ENCODE results near the gene NNT. TPM values are rescaled to one million over a fixed set of nuclear protein-coding genes. Genes with fewer than 3 reads are reported as not detected.
"Not testable (repeated sequence)": the region's sequence is repeated elsewhere in the genome, so short reads cannot be mapped to it uniquely, and the experiment has no call there.

The NNT gene
- total RNA-seq, 1 donor from 2014 or later: 205 TPM

DNA sequence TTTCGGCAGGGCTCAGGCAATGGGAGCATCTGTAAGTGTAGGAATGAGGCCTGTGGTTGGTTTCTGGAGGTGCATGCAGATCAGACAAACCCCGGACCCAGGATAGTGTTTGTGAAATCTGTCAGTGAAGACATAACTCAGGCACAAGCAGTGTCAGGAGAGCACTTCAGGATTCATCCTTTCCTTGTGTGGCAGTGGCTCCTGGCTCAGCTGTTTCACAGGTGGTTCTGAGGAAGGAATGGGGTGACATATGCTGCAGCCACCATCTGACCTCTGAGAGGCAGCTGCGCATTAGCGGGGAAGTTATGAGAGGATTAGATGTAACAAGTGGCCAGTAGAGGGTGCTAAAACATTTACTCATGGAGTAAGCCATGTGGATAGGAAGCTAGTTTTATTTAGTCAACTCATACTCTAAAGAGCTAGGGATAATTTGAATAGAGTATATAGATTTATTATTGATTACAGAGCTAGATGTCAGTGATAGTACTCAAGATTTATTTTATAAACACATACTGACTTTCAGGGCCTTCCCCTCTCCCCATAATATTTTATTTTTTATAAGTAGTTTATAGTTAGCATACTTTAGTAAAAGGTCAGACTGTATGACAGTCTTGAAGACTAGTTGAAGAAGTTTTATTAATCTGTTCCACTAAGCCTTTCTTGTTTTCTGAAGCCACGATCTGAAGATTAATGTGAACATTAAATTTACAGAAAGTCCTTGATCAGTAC lies 28.4 kb downstream of the NNT start:
- DNase-seq: peak; percentile 92

- DNase-seq: no peak
Observed at GRCh38 chr5:43634621-43635020, 31.6 kb downstream of the NNT start.

DNA sequence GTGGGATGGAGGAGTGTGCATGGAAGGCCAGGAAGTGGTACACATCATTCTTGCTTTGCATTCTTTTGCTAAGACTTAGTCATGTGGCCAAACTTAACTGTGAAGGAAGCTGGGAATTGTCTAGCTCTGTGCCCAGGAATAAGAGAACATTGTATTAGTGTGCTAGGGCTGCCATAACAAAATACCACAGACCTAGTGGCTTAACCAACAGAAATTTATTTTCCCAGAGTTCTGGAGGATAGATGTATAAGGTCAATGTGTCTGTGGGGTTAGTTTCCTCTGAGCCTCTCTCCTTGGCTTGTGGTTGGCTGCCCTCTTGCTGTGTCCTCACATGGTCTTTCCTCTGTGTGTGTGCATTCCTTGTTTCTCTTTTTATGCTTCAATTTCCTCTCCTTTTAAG lies 32.4 kb downstream of the NNT start:
- DNase-seq: no peak

DNA sequence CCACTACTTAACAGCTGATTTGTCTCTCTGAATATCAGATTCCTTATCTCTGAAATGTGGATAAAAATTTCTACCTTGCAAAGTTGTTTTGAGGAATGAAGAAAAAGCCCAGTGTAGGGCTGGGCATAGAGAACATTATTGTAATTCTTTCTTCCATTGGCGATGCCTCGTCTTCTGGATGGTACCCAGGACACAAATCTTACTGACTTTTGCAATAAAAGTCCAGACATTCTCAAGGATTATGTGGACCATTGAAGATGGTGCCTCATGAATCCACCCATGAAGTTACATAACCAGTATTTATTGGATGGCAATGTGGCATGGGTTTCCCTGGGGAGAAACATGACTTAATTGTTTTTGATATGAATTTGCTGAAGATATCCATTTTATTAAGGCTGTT lies 33.1 kb downstream of the NNT start:
- no peak for DNase-seq

GRCh38 chr5:43637416-43637815 lies 34.4 kb downstream of the NNT start:
- no peak for DNase-seq

- no peak for DNase-seq
Observed at GRCh38 chr5:43638107-43638506, 35.1 kb downstream of the NNT start.

- DNase-seq: no peak
Observed at GRCh38 chr5:43638546-43638945, 35.6 kb downstream of the NNT start.

DNA sequence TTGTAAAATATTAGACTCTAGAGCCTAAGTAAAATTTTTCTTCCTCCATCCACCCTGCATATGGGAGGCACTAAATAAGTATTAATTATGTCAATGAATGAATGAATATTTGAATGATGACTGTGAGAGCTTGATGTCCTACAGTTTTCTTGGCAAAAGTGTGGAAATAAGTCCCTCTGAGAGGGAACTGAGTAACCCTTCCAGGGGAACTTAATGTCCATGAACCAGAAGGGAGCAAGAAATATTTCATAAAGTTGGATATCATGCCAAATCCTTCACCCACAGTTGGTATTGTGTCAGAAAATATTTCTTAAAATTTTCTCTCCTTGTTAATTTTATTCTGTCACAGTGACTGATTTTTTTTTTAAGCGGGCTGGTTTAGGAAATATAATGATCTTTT lies 36.6 kb downstream of the NNT start:
- DNase-seq: no peak

DNA sequence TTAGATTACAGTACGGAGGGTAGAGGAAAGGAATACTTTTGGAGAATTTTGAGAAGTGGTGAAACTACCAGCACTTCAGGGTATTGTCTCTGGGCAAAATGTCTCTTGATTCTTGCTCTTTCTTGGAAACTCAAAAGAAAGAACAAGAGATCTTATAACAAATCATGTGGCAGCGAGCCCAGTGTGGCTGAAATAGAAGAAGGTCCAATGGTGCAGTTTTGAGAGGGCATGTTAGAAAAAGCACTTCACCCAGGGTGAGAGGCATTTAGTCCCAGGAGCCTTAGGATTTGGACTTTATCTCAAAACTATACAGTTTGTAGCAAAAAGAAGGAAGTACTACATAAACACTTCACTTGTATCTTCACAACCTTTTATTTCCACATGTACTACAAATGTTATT lies 39.4 kb downstream of the NNT start:
- DNase-seq: peak; percentile 17

GRCh38 chr5:43643327-43643726 lies 40.3 kb downstream of the NNT start:
- DNase-seq: no peak

GRCh38 chr5:43643750-43644149 lies 40.8 kb downstream of the NNT start:
- DNase-seq: no peak

- no peak for DNase-seq
Observed at GRCh38 chr5:43646992-43647391, 44.0 kb downstream of the NNT start.

GRCh38 chr5:43647789-43648188 lies 44.8 kb downstream of the NNT start:
- no peak for DNase-seq

GRCh38 chr5:43648499-43649124 lies 45.6 kb downstream of the NNT start:
- no peak for DNase-seq

- DNase-seq: no peak
Observed at GRCh38 chr5:43649256-43649655, 46.3 kb downstream of the NNT start.

DNA sequence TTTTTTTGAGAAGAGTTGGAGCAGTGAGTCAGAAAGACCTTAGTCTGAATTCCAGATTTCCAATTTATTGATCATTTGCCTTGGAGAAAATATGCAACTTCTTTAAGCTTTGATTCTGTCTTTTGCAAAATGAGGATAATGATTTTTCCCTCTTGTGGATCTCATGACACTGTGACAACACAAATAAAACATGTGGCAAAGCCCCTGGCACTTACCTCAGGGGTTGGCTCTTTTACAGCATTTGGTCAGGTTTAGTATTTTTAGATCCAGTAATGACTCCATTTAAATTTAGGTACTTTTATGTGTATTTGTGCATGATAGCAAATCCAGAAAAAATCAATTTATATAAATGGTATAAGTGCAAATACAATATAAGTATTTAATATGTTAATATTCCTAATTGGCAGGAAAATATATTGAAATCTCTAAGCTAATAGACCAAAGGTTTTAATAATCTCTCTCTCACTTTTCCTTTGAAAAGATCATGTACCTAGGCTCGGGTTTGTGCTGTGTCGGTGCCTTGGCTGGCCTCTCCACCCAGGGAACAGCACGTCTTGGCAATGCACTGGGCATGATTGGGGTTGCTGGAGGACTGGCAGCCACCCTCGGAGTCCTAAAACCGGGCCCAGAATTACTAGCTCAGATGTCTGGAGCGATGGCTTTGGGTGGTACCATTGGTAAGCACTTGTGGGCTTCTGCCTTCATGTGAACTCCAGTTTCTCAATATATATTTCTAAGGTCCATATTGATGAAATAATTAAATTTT lies 49.7 kb downstream of the NNT start:
- no peak for DNase-seq

GRCh38 chr5:43658509-43658908 lies 55.5 kb downstream of the NNT start:
- DNase-seq: no peak

GRCh38 chr5:43659075-43659474 lies 56.1 kb downstream of the NNT start:
- no peak for DNase-seq

DNA sequence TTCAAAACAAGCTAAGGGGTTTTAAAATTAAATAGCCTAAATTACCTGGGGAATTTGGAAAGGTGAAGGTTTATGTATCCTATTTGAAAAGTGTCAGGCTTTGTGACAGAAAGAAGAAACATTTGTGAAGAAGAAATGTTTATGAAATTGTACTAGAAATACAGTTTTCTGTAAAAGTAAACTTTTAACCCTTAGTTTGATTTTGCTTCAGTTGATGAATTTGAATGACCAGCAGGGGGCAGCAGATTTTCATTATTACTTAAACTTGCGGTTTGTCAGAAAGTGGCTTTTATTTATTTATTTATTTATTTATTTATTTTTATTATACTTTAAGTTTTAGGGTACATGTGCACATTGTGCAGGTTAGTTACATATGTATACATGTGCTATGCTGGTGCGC lies 58.1 kb downstream of the NNT start:
- peak; percentile 66 for DNase-seq

GRCh38 chr5:43663916-43664315 lies 60.9 kb downstream of the NNT start:
- DNase-seq: no peak

DNA sequence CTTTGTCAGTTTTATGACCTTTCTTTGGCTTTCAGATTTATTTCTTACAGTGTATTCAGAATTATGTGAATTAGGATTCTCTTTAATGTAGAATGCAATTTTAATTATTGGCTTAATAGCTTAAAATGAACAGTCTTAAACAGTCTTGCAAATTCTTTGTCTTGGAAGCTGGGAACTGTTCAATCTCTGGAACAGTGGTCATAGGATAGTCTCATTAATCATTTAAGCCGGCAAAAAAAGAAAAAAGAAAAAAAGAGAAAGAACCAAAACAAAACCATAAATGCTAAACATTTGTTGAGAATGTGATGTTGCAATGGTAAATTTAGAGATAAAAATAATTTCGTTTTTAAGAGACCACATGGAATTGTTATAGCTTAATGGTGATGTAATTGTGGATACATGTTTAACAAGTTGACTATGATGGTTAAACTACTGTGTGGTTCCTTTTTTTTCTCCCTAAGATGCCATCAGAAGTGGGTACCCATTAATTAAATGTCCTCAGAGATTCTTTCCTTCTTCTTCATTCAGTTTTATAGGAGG lies 61.6 kb downstream of the NNT start:
- DNase-seq: no peak

GRCh38 chr5:43665749-43666148 lies 62.8 kb downstream of the NNT start:
- not testable (repeated sequence) for DNase-seq

DNA sequence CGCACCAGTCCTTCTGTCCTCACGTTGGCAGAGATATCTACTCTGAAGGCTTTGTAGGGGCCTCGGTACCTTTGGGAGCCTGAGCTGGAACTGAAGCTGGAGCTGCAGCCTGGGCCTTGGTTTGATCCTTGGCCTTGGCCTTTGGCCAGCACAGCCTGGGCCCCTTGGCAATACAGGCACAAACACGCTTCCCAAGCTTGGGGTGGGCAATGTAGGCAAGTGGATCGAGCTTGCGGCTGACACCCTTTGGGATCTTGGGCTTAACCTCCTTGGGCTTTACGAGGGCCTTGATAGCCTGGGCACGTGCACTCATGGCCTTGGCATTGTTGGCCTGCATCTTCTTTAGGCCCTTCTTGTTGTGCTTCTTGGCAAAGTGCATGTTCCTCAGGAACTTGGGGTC lies 63.7 kb downstream of the NNT start:
- not testable (repeated sequence) for DNase-seq

Measured in tongue (tissue), 2 donors.